ENCODE data around the gene BLACAT1.

- TF ChIP-seq CTCF (IDR thresholded peaks at IDR 0.05) (peak; percentile 22; the same call in 1 of the 2 replicates), ELF1 (IDR thresholded peaks at IDR 0.05) (no peak), RXRA (IDR thresholded peaks at IDR 0.05; ENCODE audit: borderline replicate concordance, low read depth) (no peak), TEAD4 (IDR thresholded peaks at IDR 0.05; ENCODE audit: borderline replicate concordance, insufficient read depth) (no peak), REST (IDR thresholded peaks at IDR 0.05; ENCODE audit: low read depth, low read length) (no peak), POLR2AphosphoS5 (IDR thresholded peaks at IDR 0.05; ENCODE audit: low read depth, low read length) (no peak), RCOR1 (IDR thresholded peaks at IDR 0.05; ENCODE audit: low read length) (no peak)
These were observed 25.0 kb downstream of the BLACAT1 start for GRCh38 chr1:205430696-205431305.
